ENCODE measurements around the gene GPR108.
"Not testable (repeated sequence)": the region's sequence is repeated elsewhere in the genome, so short reads cannot be mapped to it uniquely, and the experiment has no call there.

GPR108 gene

DNA sequence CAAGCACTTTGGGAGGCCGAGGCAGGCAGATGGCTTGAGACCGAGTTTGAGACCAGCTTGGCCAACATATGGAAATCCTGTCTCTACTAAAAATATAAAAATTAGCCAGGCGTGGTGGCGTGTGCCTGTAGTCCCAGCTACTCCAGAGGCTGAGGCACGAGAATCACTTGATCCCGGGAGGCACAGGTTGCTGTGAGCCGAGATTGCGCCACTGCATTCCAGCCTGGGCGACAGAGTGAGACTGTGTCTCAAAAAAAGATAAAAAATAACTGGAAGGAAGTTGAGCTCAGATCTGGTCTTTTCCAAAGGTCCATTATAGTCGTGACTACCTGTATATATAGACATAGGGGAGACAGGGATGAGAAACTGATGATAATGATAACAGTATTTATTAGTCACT lies 11.2 kb upstream of the GPR108 start:
- H3K36me3 ChIP-seq (ENCODE audit: control insufficient read depth, insufficient read depth, low read length), result peaks cover 60% of the 10 kb centered on the region
- not testable (repeated sequence) for DNase-seq; H3K27me3 ChIP-seq (replicated peaks; ENCODE audit: control insufficient read depth, insufficient read depth, low read length, poor library complexity, severe bottlenecking); H3K9me3 ChIP-seq (ENCODE audit: control insufficient read depth, low read length); H3K27ac ChIP-seq (ENCODE audit: insufficient read depth, low read length, poor library complexity, severe bottlenecking); H3K4me1 ChIP-seq (ENCODE audit: control insufficient read depth, insufficient read depth, low read length, poor library complexity, severe bottlenecking); H3K4me3 ChIP-seq (ENCODE audit: insufficient read depth, low read depth, low read length, poor library complexity, severe bottlenecking)

DNA sequence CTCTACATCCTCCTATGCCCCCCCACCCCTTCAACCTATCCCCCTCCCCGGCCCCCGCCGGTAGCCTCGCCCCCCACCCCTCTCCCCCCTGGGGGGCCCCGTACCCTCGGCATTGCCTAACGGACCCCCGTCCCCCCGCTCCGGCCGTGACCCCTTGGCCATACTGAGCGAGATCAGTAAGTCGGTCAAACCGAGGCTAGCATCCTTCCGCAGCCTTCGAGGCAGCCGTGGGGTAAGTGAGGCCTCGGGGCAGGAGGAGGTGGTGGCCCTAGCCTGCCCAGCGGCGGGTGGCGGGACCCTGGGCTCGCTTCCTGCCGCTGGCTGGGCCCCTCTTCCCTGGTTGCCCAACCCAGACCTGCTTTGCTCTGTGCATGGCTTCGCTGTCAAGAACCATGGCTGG lies 8.6 kb upstream of the GPR108 start:
- Histone ChIP-seq H3K9me3 (ENCODE audit: control insufficient read depth, low read length) (no peaks in the 10 kb centered on the region), H3K27me3 (replicated peaks; ENCODE audit: control insufficient read depth, insufficient read depth, low read length, poor library complexity, severe bottlenecking) (no peaks in the 10 kb centered on the region), H3K27ac (ENCODE audit: insufficient read depth, low read length, poor library complexity, severe bottlenecking) (no peak overlapping the region), H3K36me3 (ENCODE audit: control insufficient read depth, insufficient read depth, low read length) (peaks cover 42% of the 10 kb centered on the region), H3K4me3 (ENCODE audit: insufficient read depth, low read depth, low read length, poor library complexity, severe bottlenecking) (no peak overlapping the region), H3K4me1 (ENCODE audit: control insufficient read depth, insufficient read depth, low read length, poor library complexity, severe bottlenecking) (peaks cover 2% of the 10 kb centered on the region)
- DNase-seq, result no peak

DNA sequence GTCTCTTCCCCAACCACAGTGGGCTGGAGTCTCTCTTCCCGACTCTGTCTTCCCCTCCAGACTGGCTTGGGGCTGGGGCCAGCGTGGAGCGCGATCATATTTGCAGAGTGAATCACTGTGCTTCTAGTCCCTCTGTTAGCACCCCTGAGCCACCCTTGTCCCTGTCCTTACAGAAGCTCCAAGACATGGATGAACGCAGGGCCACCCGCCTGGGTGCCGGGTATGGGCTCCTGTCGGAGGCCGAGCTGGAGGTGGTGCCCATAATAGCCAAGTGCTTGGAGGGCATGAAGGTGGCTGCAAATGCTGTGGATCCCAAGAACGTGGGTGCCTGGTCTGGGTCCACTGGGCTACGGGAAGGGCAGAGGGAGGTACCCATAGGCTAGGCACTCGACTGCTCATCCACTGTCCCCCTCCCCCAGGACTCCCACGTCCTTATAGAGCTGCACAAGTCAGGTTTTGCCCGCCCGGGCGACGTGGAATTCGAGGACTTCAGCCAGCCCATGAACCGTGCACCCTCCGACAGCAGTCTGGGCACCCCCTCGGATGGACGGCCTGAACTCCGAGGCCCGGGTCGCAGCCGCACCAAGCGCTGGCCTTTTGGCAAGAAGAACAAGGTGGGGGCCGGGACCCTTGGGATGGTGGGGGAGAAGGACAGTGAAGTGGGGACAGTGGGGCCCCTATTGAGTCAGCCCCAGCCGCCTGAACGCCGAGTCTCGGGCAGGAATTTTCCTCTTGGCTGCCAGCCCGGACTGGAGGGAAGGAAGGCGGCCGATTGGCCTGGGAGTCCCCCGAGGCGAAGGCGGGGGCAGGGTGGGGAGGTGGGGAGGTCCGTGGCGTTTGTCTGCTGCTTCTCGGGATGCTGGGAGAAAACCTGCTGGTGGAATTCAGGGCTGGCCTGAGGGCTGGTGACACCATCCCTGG lies 7.3 kb upstream of the GPR108 start:
- no peaks in the 10 kb centered on the region for H3K27me3 ChIP-seq (replicated peaks; ENCODE audit: control insufficient read depth, insufficient read depth, low read length, poor library complexity, severe bottlenecking)
- H3K4me1 ChIP-seq (ENCODE audit: control insufficient read depth, insufficient read depth, low read length, poor library complexity, severe bottlenecking), result peaks cover 16% of the 10 kb centered on the region
- H3K9me3 ChIP-seq (ENCODE audit: control insufficient read depth, low read length), result no peaks in the 10 kb centered on the region
- no peak overlapping the region for H3K4me3 ChIP-seq (ENCODE audit: insufficient read depth, low read depth, low read length, poor library complexity, severe bottlenecking)
- no peak for DNase-seq
- no peak overlapping the region for H3K27ac ChIP-seq (ENCODE audit: insufficient read depth, low read length, poor library complexity, severe bottlenecking)
- peaks cover 32% of the 10 kb centered on the region for H3K36me3 ChIP-seq (ENCODE audit: control insufficient read depth, insufficient read depth, low read length)

DNA sequence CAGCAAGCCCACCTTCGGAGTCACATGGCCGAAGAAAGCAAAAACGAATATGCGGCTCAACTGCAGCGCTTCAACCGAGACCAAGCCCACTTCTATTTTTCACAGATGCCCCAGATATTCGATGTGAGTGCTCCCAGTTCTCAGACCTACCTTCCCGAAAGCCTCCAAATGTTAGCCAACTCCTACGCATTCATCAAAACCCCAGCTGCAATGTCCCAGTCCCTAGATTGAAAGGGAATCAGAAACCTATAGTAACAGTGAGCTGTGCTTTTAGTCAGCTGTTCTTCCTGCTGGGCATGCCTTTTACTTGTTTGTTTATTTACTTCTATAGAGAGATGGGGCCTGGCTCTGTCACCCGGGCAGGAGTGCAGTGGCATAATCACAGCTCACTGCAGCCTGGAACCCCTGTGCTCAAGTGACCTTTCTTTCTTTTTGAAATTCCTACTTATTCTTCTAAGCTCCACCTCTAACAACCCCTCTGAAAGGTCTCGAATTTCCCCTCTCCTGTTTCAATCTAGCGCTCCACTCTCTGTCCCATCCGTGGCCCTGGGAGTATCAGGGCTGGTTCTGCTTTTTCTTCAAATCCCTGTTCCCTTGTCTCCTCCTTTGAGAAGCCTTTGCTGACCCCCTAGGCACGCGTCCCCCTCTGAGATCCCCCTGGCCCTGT lies 6.5 kb upstream of the GPR108 start:
- Histone ChIP-seq H3K4me1 (ENCODE audit: control insufficient read depth, insufficient read depth, low read length, poor library complexity, severe bottlenecking) (peaks cover 21% of the 10 kb centered on the region), H3K9me3 (ENCODE audit: control insufficient read depth, low read length) (no peaks in the 10 kb centered on the region), H3K27ac (ENCODE audit: insufficient read depth, low read length, poor library complexity, severe bottlenecking) (no peak overlapping the region), H3K4me3 (ENCODE audit: insufficient read depth, low read depth, low read length, poor library complexity, severe bottlenecking) (no peak overlapping the region), H3K27me3 (replicated peaks; ENCODE audit: control insufficient read depth, insufficient read depth, low read length, poor library complexity, severe bottlenecking) (no peaks in the 10 kb centered on the region), H3K36me3 (ENCODE audit: control insufficient read depth, insufficient read depth, low read length) (peaks cover 29% of the 10 kb centered on the region)
- no peak for DNase-seq

DNA sequence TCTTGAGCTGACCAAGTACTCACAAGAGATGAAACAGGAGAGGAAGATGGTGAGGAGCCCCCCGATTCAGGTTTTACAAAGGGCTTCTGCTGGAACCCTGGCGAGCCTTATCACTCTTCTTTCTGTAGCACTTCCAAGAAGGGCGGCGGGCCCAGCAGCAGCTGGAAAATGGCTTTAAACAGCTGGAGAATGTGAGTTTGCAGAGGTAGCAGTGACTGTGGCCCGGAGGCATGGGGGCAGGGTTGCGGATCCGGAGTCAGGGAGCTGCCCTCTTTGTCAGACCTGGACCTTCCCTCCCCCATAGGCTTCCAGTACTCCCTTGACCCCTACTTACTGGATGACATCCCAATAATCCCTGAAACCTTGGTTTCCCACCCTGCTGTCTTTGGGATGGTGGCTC lies 5.7 kb upstream of the GPR108 start:
- Histone ChIP-seq H3K4me3 (ENCODE audit: insufficient read depth, low read depth, low read length, poor library complexity, severe bottlenecking) (no peak overlapping the region), H3K27ac (ENCODE audit: insufficient read depth, low read length, poor library complexity, severe bottlenecking) (no peak overlapping the region), H3K4me1 (ENCODE audit: control insufficient read depth, insufficient read depth, low read length, poor library complexity, severe bottlenecking) (peaks cover 29% of the 10 kb centered on the region), H3K27me3 (replicated peaks; ENCODE audit: control insufficient read depth, insufficient read depth, low read length, poor library complexity, severe bottlenecking) (no peaks in the 10 kb centered on the region), H3K36me3 (ENCODE audit: control insufficient read depth, insufficient read depth, low read length) (peaks cover 22% of the 10 kb centered on the region), H3K9me3 (ENCODE audit: control insufficient read depth, low read length) (no peaks in the 10 kb centered on the region)
- DNase-seq, result no peak

DNA sequence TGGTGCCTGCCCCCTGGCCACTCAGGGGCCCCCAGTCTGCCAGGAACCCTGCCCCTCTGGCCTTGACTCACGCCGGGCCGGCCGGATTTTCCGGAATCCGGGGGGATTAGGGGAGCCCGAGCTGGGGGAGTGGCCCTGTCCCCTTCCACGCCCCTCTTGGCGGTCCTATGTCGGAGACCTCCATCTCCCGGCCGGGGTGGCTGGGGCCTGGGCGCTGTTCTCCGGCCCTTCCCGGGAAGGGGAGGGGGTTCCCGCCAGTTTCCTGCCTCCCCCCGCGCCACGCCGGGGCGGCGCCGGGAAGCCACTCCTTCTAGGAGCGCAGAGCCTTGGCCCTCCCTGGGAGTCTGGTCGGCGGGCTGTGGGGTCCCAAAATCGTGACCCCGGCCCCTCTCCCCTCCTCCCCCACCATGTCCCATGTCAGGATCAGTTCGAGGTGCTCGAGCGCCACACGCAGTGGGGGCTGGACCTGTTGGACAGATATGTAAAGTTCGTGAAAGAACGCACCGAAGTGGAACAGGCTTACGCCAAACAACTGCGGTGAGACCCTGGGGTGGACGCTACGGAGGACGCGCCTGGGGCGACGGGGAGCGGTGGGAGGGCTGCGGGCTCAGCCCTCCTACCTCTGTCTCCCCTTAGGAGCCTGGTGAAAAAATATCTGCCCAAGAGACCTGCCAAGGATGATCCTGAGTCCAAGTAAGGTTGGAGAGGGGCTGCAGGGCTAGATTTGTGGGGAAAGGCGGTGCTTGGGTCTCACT lies 3.4 kb upstream of the GPR108 start:
- peaks cover 7% of the 10 kb centered on the region for H3K36me3 ChIP-seq (ENCODE audit: control insufficient read depth, insufficient read depth, low read length)
- peak overlapping the region; percentile 28 for H3K27ac ChIP-seq (ENCODE audit: insufficient read depth, low read length, poor library complexity, severe bottlenecking)
- peak in 2 of 3 donors; percentile 6 to 13 for DNase-seq
- no peaks in the 10 kb centered on the region for H3K9me3 ChIP-seq (ENCODE audit: control insufficient read depth, low read length)
- H3K4me3 ChIP-seq (ENCODE audit: insufficient read depth, low read depth, low read length, poor library complexity, severe bottlenecking), result peak overlapping the region; percentile 58
- H3K4me1 ChIP-seq (ENCODE audit: control insufficient read depth, insufficient read depth, low read length, poor library complexity, severe bottlenecking), result peaks cover 41% of the 10 kb centered on the region
- H3K27me3 ChIP-seq (replicated peaks; ENCODE audit: control insufficient read depth, insufficient read depth, low read length, poor library complexity, severe bottlenecking), result no peaks in the 10 kb centered on the region

DNA sequence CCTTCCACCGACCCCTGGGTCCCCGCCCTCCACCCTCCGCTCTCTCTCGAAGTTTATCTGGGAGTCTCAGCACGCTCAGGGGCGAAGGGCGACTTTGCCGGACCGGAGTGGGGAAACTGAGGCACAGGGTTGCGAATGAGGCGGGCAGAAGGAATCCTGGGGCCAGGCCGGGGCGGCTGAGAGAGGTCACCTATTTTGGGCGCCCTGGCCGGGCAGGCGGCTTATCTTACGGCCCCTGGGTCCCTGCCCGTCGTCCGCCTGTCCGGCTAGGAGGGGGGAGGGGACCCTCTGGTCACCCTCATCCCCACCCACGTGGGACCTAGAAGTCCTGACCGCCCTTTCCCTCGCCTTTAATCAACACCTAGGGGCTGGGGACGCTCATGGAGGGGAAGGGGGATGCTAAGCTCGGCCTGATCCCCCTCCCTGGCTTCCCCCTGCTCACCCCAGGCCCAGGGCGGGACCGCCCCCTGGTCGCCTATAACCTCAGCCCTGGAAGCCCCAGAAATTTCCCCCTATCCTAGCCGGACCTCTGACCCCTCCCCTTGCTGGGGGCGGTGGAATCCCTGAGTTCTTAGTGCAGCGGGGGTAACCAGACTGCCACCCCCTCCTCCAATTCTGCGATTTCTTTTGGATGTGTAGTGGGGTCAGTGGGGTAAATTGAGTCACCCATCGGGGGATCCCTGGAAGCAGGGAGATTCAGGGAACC lies 2.7 kb upstream of the GPR108 start:
- Histone ChIP-seq H3K4me3 (ENCODE audit: insufficient read depth, low read depth, low read length, poor library complexity, severe bottlenecking) (peak overlapping the region; percentile 58), H3K27me3 (replicated peaks; ENCODE audit: control insufficient read depth, insufficient read depth, low read length, poor library complexity, severe bottlenecking) (no peaks in the 10 kb centered on the region), H3K4me1 (ENCODE audit: control insufficient read depth, insufficient read depth, low read length, poor library complexity, severe bottlenecking) (peaks cover 41% of the 10 kb centered on the region), H3K36me3 (ENCODE audit: control insufficient read depth, insufficient read depth, low read length) (peaks cover under 1% of the 10 kb centered on the region), H3K27ac (ENCODE audit: insufficient read depth, low read length, poor library complexity, severe bottlenecking) (peak overlapping the region; percentile 46), H3K9me3 (ENCODE audit: control insufficient read depth, low read length) (no peaks in the 10 kb centered on the region)
- no peak for DNase-seq

DNA sequence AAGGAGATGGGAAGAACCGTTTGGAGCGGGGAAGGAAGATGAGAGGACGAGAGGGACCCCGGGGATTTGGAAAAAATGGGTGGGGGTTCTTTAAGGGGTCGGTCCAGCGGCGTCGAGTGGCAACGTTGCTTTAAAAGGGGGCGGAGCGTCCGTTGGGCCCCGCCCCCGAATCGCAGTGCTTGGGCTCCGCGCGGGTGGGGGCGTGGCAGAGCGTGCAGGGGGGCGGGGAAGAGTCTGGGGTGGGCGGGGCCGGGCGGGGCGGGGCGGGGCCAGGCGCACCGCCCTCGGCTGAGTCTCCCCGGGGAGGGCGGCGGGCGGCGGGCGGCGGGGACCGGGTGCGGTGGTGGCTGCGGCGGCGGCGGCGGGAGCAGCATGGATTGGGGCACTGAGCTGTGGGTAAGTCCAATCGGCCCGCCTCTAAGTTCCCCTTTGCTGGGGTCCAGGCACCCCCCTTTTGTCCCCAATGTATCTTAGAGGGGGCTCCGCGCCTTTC lies 2.1 kb upstream of the GPR108 start, which contains the start of gene TRIP10:
TRIP10 (plus strand) TSS at position 291 of the 493 bp plus-strand sequence; CDS start at position 373, 82 bp downstream.
- Histone ChIP-seq H3K36me3 (ENCODE audit: control insufficient read depth, insufficient read depth, low read length) (no peaks in the 10 kb centered on the region), H3K4me3 (ENCODE audit: insufficient read depth, low read depth, low read length, poor library complexity, severe bottlenecking) (peak within 1 kb of the TSS; percentile 58), H3K27me3 (replicated peaks; ENCODE audit: control insufficient read depth, insufficient read depth, low read length, poor library complexity, severe bottlenecking) (no peaks in the 10 kb centered on the region), H3K27ac (ENCODE audit: insufficient read depth, low read length, poor library complexity, severe bottlenecking) (peak within 1 kb of the TSS; percentile 56), H3K9me3 (ENCODE audit: control insufficient read depth, low read length) (no peaks in the 10 kb centered on the region), H3K4me1 (ENCODE audit: control insufficient read depth, insufficient read depth, low read length, poor library complexity, severe bottlenecking) (peaks cover 41% of the 10 kb centered on the region)
- DNase-seq, result peak; percentile 75 to 85 (median 81)

DNA sequence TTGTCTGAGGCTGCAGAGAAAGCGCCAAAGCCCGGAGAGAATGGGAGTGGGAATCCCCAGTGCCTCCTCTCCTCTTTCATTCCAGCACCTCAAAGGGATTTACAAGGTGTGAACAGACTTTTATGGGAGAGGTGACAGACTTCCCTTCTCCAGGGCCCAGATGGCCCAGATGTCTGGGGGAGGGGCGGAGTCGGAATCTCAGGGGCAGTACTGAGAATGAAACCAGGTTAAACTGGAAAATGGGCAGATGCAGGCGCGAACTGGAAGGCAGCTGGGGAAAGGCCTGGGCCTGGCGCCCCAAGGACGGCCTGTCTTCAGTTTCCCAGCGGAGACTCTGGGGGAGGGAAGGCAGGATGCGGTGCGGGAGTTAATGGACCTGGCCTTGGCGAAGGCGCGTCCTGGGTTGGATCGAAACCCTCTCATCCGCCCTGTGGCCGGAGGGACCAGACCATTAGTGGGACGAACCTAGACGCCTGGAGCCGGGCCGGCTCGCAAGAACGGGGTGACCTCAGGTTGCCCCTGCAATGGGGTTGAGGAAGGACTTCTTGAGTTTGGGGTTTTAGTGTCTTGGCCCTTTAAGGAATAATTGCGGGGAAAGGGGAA lies 1.5 kb upstream of the GPR108 start:
- no peaks in the 10 kb centered on the region for H3K27me3 ChIP-seq (replicated peaks; ENCODE audit: control insufficient read depth, insufficient read depth, low read length, poor library complexity, severe bottlenecking)
- H3K9me3 ChIP-seq (ENCODE audit: control insufficient read depth, low read length), result no peaks in the 10 kb centered on the region
- peak overlapping the region; percentile 52 for H3K4me3 ChIP-seq (ENCODE audit: insufficient read depth, low read depth, low read length, poor library complexity, severe bottlenecking)
- DNase-seq, result peak in 1 of 3 donors; percentile 32
- peak overlapping the region; percentile 56 for H3K27ac ChIP-seq (ENCODE audit: insufficient read depth, low read length, poor library complexity, severe bottlenecking)
- H3K36me3 ChIP-seq (ENCODE audit: control insufficient read depth, insufficient read depth, low read length), result no peaks in the 10 kb centered on the region
- peaks cover 41% of the 10 kb centered on the region for H3K4me1 ChIP-seq (ENCODE audit: control insufficient read depth, insufficient read depth, low read length, poor library complexity, severe bottlenecking)

Measured in effector memory CD4-positive, alpha-beta T cell (primary cell).